ENCODE measurements around the gene RHEX. TPM values are rescaled to one million over a fixed set of nuclear protein-coding genes. Genes with fewer than 3 reads are reported as not detected.

Gene RHEX
- polyA plus RNA-seq, 3 donors = not detected

GRCh38 chr1:206097381-206097780 is 44.4 kb downstream of the RHEX start:
- Histone ChIP-seq H3K4me3 (replicated peaks in 1 of 3; ENCODE audit: low read depth in 2 of 3, low read length in 3 of 3) (no peak overlapping the region), H3K36me3 (replicated peaks in 1 of 2; ENCODE audit: control insufficient read depth in 1 of 2, insufficient read depth in 2 of 2, low read length in 2 of 2) (no peaks in the 10 kb centered on the region), H3K4me1 (ENCODE audit: control insufficient read depth in 1 of 2, insufficient read depth in 2 of 2, low read length in 2 of 2) (peaks cover 54 to 57% of the 10 kb centered on the region in 2 donors), H3K27ac (ENCODE audit: low read depth in 1 of 2, low read length in 2 of 2) (no peak overlapping the region), H3K27me3 (ENCODE audit: control insufficient read depth in 2 of 2, insufficient read depth in 2 of 2, low read length in 2 of 2) (no peaks in the 10 kb centered on the region), H3K4me2 (replicated peaks; ENCODE audit: extremely low read depth, low read length, poor library complexity, severe bottlenecking) (no peak overlapping the region), H2AFZ (ENCODE audit: insufficient read depth, low read depth, low read length, poor library complexity, severe bottlenecking) (no peak overlapping the region), H3K9ac (ENCODE audit: insufficient read depth, low read length, poor library complexity, severe bottlenecking) (no peak overlapping the region), H3K9me3 (replicated peaks in 1 of 2; ENCODE audit: control insufficient read depth in 1 of 2, insufficient read depth in 1 of 2, low read length in 2 of 2) (no peaks in the 10 kb centered on the region), H4K20me1 (ENCODE audit: insufficient read depth, low read length) (no peaks in the 10 kb centered on the region), H3K79me2 (ENCODE audit: insufficient read depth, low read length) (no peaks in the 10 kb centered on the region)
- intact Hi-C loops (cut with micrococcal nuclease) = no loop called here
- Mint-ChIP-seq H3K36me3 (peaks cover 5 to 16% of the 10 kb centered on the region in 2 donors), H3K27ac (peak overlapping the region in 2 of 7 donors; percentile 4 to 41), H3K9me3 (no peaks in the 10 kb centered on the region), H3K4me3 (peak overlapping the region in 1 of 2 donors; percentile 15), H3K27me3 (ENCODE audit: low read depth in 3 of 3) (peaks cover 7 to 10% (median 10%) of the 10 kb centered on the region in 3 donors), H3K4me1 (peaks cover 60% of the 10 kb centered on the region)
- peak in 1 of 3 donors; percentile 27 for DNase-seq
- 50% methylated on average over 2 of the region's 3 CpGs for WGBS (ENCODE audit: insufficient coverage)
- TF ChIP-seq, protein P1, sequence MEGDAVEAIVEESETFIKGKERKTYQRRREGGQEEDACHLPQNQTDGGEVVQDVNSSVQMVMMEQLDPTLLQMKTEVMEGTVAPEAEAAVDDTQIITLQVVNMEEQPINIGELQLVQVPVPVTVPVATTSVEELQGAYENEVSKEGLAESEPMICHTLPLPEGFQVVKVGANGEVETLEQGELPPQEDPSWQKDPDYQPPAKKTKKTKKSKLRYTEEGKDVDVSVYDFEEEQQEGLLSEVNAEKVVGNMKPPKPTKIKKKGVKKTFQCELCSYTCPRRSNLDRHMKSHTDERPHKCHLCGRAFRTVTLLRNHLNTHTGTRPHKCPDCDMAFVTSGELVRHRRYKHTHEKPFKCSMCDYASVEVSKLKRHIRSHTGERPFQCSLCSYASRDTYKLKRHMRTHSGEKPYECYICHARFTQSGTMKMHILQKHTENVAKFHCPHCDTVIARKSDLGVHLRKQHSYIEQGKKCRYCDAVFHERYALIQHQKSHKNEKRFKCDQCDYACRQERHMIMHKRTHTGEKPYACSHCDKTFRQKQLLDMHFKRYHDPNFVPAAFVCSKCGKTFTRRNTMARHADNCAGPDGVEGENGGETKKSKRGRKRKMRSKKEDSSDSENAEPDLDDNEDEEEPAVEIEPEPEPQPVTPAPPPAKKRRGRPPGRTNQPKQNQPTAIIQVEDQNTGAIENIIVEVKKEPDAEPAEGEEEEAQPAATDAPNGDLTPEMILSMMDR (IDR thresholded peaks at IDR 0.05) = no peak

- no peaks in the 10 kb centered on the region for H4K20me1 ChIP-seq (ENCODE audit: insufficient read depth, low read length)
- peaks cover 64 to 65% of the 10 kb centered on the region in 2 donors for H3K4me1 ChIP-seq (ENCODE audit: control insufficient read depth in 1 of 2, insufficient read depth in 2 of 2, low read length in 2 of 2)
- peak overlapping the region; percentile 2 for H3K4me2 ChIP-seq (replicated peaks; ENCODE audit: extremely low read depth, low read length, poor library complexity, severe bottlenecking)
- peak in 1 of 3 donors; percentile 41 for DNase-seq
- TF ChIP-seq, protein P1 (IDR thresholded peaks at IDR 0.05) = no peak
- H3K4me3 Mint-ChIP-seq = peak overlapping the region in 1 of 2 donors; percentile 59
- peak overlapping the region in 1 of 3 experiments; percentile 2 for H3K4me3 ChIP-seq (replicated peaks in 1 of 3; ENCODE audit: low read depth in 2 of 3, low read length in 3 of 3)
- no peak overlapping the region for H3K9ac ChIP-seq (ENCODE audit: insufficient read depth, low read length, poor library complexity, severe bottlenecking)
- H3K79me2 ChIP-seq (ENCODE audit: insufficient read depth, low read length) = no peaks in the 10 kb centered on the region
- H3K9me3 ChIP-seq (replicated peaks in 1 of 2; ENCODE audit: control insufficient read depth in 1 of 2, insufficient read depth in 1 of 2, low read length in 2 of 2) = no peaks in the 10 kb centered on the region
- peaks cover 7 to 10% (median 10%) of the 10 kb centered on the region in 3 donors for H3K27me3 Mint-ChIP-seq (ENCODE audit: low read depth in 3 of 3)
- 41% methylated on average over 4 of the region's 9 CpGs for WGBS (ENCODE audit: insufficient coverage)
- peak overlapping the region in 4 of 7 donors; percentile 3 to 60 (median 42) for H3K27ac Mint-ChIP-seq
- H3K36me3 Mint-ChIP-seq = peaks cover 5 to 16% of the 10 kb centered on the region in 2 donors
- intact Hi-C loops (cut with micrococcal nuclease) = no loop called here
- H3K27ac ChIP-seq (ENCODE audit: low read depth in 1 of 2, low read length in 2 of 2) = no peak overlapping the region
- peaks cover 70% of the 10 kb centered on the region for H3K4me1 Mint-ChIP-seq
- no peaks in the 10 kb centered on the region for H3K36me3 ChIP-seq (replicated peaks in 1 of 2; ENCODE audit: control insufficient read depth in 1 of 2, insufficient read depth in 2 of 2, low read length in 2 of 2)
- H3K27me3 ChIP-seq (ENCODE audit: control insufficient read depth in 2 of 2, insufficient read depth in 2 of 2, low read length in 2 of 2) = no peaks in the 10 kb centered on the region
- H3K9me3 Mint-ChIP-seq = no peaks in the 10 kb centered on the region
- no peak overlapping the region for H2AFZ ChIP-seq (ENCODE audit: insufficient read depth, low read depth, low read length, poor library complexity, severe bottlenecking)
Measured at GRCh38 chr1:206098242-206098919, 45.4 kb downstream of the RHEX start.
